ENCODE data around the gene RGS19. TPM values are rescaled to one million over a fixed set of nuclear protein-coding genes. Genes with fewer than 3 reads are reported as not detected.

Gene RGS19
- total RNA-seq, 2 donors from 2014 or later = 42.8 to 50.9 TPM

- peaks cover 31% of the 10 kb centered on the region for H3K27me3 Mint-ChIP-seq
- no peak overlapping the region for H3K27ac Mint-ChIP-seq
- H3K9me3 ChIP-seq (ENCODE audit: control insufficient read depth, low read length, poor library complexity, severe bottlenecking) = no peaks in the 10 kb centered on the region
- DNase-seq (peak in 1 of 3 donors; percentile 2), ATAC-seq (no peak)
- H3K4me1 Mint-ChIP-seq = peaks cover 18% of the 10 kb centered on the region
- no peaks in the 10 kb centered on the region for H3K36me3 Mint-ChIP-seq (ENCODE audit: low read depth)
- H3K4me3 Mint-ChIP-seq = no peak overlapping the region
These were observed 25.5 kb upstream of the RGS19 start for GRCh38 chr20:64104667-64105451.

GRCh38 chr20:64103871-64104666 is 24.8 kb upstream of the RGS19 start:
- H3K27ac Mint-ChIP-seq = no peak overlapping the region

GRCh38 chr20:64102647-64103354 is 23.5 kb upstream of the RGS19 start:
- Mint-ChIP-seq H3K4me3 (peak overlapping the region; percentile 71), H3K36me3 (ENCODE audit: low read depth) (no peaks in the 10 kb centered on the region), H3K27ac (no peak overlapping the region), H3K27me3 (peaks cover 31% of the 10 kb centered on the region), H3K4me1 (peaks cover 15% of the 10 kb centered on the region)
- DNase-seq = peak in 1 of 3 donors; percentile 4
- no peak for ATAC-seq
- H3K9me3 ChIP-seq (ENCODE audit: control insufficient read depth, low read length, poor library complexity, severe bottlenecking) = no peaks in the 10 kb centered on the region

More at GRCh38 chr20:64103871-64104666, 24.8 kb upstream of the RGS19 start:
- H3K36me3 Mint-ChIP-seq (ENCODE audit: low read depth) = no peaks in the 10 kb centered on the region
- no peak overlapping the region for H3K4me3 Mint-ChIP-seq
- H3K9me3 ChIP-seq (ENCODE audit: control insufficient read depth, low read length, poor library complexity, severe bottlenecking) = no peaks in the 10 kb centered on the region
- H3K27me3 Mint-ChIP-seq = peaks cover 31% of the 10 kb centered on the region
- H3K4me1 Mint-ChIP-seq = peaks cover 18% of the 10 kb centered on the region
- ATAC-seq (no peak), DNase-seq (peak in 1 of 3 donors; percentile 2)

- no peaks in the 10 kb centered on the region for H3K9me3 ChIP-seq (ENCODE audit: control insufficient read depth, low read length, poor library complexity, severe bottlenecking)
- peaks cover 14% of the 10 kb centered on the region for H3K4me1 Mint-ChIP-seq
These were observed 22.7 kb upstream of the RGS19 start for GRCh38 chr20:64101731-64102621.

GRCh38 chr20:64100946-64101688 is 21.8 kb upstream of the RGS19 start:
- Mint-ChIP-seq H3K27ac (no peak overlapping the region), H3K4me3 (no peak overlapping the region), H3K27me3 (peaks cover 28% of the 10 kb centered on the region), H3K4me1 (peaks cover 11% of the 10 kb centered on the region), H3K36me3 (ENCODE audit: low read depth) (peaks cover 3% of the 10 kb centered on the region)
- H3K9me3 ChIP-seq (ENCODE audit: control insufficient read depth, low read length, poor library complexity, severe bottlenecking) = no peaks in the 10 kb centered on the region
- DNase-seq (no peak), ATAC-seq (no peak)

More at GRCh38 chr20:64101731-64102621, 22.7 kb upstream of the RGS19 start:
- Mint-ChIP-seq H3K27ac (no peak overlapping the region), H3K36me3 (ENCODE audit: low read depth) (no peaks in the 10 kb centered on the region), H3K4me3 (peak overlapping the region; percentile 71), H3K27me3 (peaks cover 31% of the 10 kb centered on the region)
- ATAC-seq = peak; percentile 76
- peak; percentile 53 to 64 (median 61) for DNase-seq

GRCh38 chr20:64100566-64100888 is 21.2 kb upstream of the RGS19 start:
- H3K27me3 Mint-ChIP-seq = peaks cover 25% of the 10 kb centered on the region
- no peak overlapping the region for H3K4me3 Mint-ChIP-seq
- H3K27ac Mint-ChIP-seq = no peak overlapping the region
- no peaks in the 10 kb centered on the region for H3K9me3 ChIP-seq (ENCODE audit: control insufficient read depth, low read length, poor library complexity, severe bottlenecking)
- peaks cover 11% of the 10 kb centered on the region for H3K4me1 Mint-ChIP-seq
- ATAC-seq (no peak), DNase-seq (no peak)
- peaks cover 3% of the 10 kb centered on the region for H3K36me3 Mint-ChIP-seq (ENCODE audit: low read depth)

- DNase-seq = no peak
These were observed 20.7 kb upstream of the RGS19 start for GRCh38 chr20:64099880-64100565.

GRCh38 chr20:64099086-64099786 is 19.9 kb upstream of the RGS19 start:
- H3K36me3 Mint-ChIP-seq (ENCODE audit: low read depth) = peaks cover 3% of the 10 kb centered on the region
- peaks cover 25% of the 10 kb centered on the region for H3K27me3 Mint-ChIP-seq
- ATAC-seq (no peak), DNase-seq (no peak)
- H3K27ac Mint-ChIP-seq = no peak overlapping the region
- H3K9me3 ChIP-seq (ENCODE audit: control insufficient read depth, low read length, poor library complexity, severe bottlenecking) = no peaks in the 10 kb centered on the region
- H3K4me1 Mint-ChIP-seq = peaks cover 11% of the 10 kb centered on the region
- no peak overlapping the region for H3K4me3 Mint-ChIP-seq

More at GRCh38 chr20:64099880-64100565, 20.7 kb upstream of the RGS19 start:
- Mint-ChIP-seq H3K4me1 (peaks cover 11% of the 10 kb centered on the region), H3K4me3 (no peak overlapping the region), H3K27ac (no peak overlapping the region), H3K27me3 (peaks cover 25% of the 10 kb centered on the region), H3K36me3 (ENCODE audit: low read depth) (peaks cover 3% of the 10 kb centered on the region)
- H3K9me3 ChIP-seq (ENCODE audit: control insufficient read depth, low read length, poor library complexity, severe bottlenecking) = no peaks in the 10 kb centered on the region
- peak; percentile 68 for ATAC-seq

- Mint-ChIP-seq H3K4me1 (peaks cover 9% of the 10 kb centered on the region), H3K27me3 (peaks cover 20% of the 10 kb centered on the region), H3K27ac (no peak overlapping the region), H3K4me3 (no peak overlapping the region), H3K36me3 (ENCODE audit: low read depth) (peaks cover 3% of the 10 kb centered on the region)
- ATAC-seq = no peak
- DNase-seq = no peak
- H3K9me3 ChIP-seq (ENCODE audit: control insufficient read depth, low read length, poor library complexity, severe bottlenecking) = no peaks in the 10 kb centered on the region
These were observed 19.2 kb upstream of the RGS19 start for GRCh38 chr20:64098471-64099013.

- no peak for DNase-seq
- no peak overlapping the region for H3K27ac Mint-ChIP-seq
- ATAC-seq = no peak
- H3K4me3 Mint-ChIP-seq = no peak overlapping the region
- peaks cover 3% of the 10 kb centered on the region for H3K36me3 Mint-ChIP-seq (ENCODE audit: low read depth)
- H3K27me3 Mint-ChIP-seq = peaks cover 10% of the 10 kb centered on the region
- peaks cover 12% of the 10 kb centered on the region for H3K4me1 Mint-ChIP-seq
- H3K9me3 ChIP-seq (ENCODE audit: control insufficient read depth, low read length, poor library complexity, severe bottlenecking) = no peaks in the 10 kb centered on the region
These were observed 17.2 kb upstream of the RGS19 start for GRCh38 chr20:64096535-64096934.

GRCh38 chr20:64095927-64096326 is 16.6 kb upstream of the RGS19 start:
- Mint-ChIP-seq H3K36me3 (ENCODE audit: low read depth) (peaks cover 3% of the 10 kb centered on the region), H3K4me1 (peaks cover 7% of the 10 kb centered on the region), H3K27me3 (peaks cover 4% of the 10 kb centered on the region), H3K27ac (no peak overlapping the region), H3K4me3 (no peak overlapping the region)
- peak; percentile 51 for ATAC-seq
- H3K9me3 ChIP-seq (ENCODE audit: control insufficient read depth, low read length, poor library complexity, severe bottlenecking) = no peaks in the 10 kb centered on the region
- no peak for DNase-seq

All from T-helper 17 cell (primary cell).